Embryonic facial prominence (tissue), 1 donor: ENCODE measurements around the gene DDX21.
"Not testable (repeated sequence)": the region's sequence is repeated elsewhere in the genome, so short reads cannot be mapped to it uniquely, and the experiment has no call there.

Source experiments
- DNase-seq: peaks from one replicate; pipeline ENCODE4 v3.0.0-alpha.2; 2016; ENCODE audit errors: extremely low spot score

DDX21 gene

DNA sequence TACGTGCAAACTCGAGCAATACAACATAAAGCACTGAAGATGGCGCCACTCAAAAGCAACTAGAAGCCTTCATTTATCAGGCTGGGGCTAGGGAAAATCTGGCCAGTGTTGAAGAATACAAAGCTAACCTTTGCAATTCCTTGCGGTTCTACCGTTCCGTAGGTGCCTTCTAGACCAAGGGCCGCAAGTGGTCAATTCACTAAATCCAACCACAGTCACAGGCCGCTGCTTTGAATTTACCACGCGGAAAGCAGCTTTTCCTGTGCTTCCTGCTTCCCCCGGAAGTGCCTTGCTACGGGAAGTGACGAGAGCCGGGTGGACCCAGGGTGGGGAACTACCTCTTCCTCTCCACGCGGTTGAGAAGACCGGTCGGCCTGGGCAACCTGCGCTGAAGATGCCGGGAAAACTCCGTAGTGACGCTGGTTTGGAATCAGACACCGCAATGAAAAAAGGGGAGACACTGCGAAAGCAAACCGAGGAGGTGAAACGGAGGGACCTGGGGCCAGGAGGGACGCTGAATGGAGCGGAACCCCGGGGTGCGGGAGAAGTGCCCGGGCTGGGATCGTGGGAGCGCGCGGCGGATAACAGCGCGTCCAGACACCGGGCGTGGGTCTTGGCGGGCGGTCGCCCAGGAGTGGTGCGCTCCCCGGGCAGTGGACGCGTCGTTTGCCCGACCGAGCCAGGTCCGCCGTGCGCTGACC, at the start of gene DDX21:
Gene DDX21, plus strand, starts transcription at position 339 of the 701 bp plus-strand sequence. Its CDS starts 56 bp downstream, at position 395.
- DNase-seq = peak; percentile 90

GRCh38 chr10:68924593-68924992, 31.4 kb upstream of the DDX21 start:
- no peak for DNase-seq

GRCh38 chr10:68925489-68925888, 30.5 kb upstream of the DDX21 start:
- DNase-seq = no peak

- not testable (repeated sequence) for DNase-seq
Observed at GRCh38 chr10:68929157-68929556, 26.8 kb upstream of the DDX21 start.

DNA sequence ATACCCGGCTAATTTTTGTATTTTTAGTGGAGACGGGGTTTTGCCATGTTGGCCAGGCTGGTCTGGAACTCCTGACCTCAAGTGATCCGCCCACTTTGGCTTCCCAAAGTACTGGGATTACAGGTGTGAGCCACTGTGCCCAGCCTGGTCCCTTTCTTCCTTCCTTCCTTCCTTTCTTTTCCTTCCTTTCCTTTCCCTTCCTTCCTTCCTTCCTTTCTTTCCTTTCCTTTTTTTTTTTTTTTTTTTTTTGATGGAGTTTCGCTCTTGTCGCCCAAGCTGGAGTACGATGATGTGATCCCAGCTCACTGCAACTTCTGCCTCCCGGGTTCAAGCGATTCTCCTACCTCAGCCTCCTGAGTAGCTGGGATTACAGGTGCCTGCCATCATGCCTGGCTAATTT, 26.1 kb upstream of the DDX21 start:
- DNase-seq = not testable (repeated sequence)

DNA sequence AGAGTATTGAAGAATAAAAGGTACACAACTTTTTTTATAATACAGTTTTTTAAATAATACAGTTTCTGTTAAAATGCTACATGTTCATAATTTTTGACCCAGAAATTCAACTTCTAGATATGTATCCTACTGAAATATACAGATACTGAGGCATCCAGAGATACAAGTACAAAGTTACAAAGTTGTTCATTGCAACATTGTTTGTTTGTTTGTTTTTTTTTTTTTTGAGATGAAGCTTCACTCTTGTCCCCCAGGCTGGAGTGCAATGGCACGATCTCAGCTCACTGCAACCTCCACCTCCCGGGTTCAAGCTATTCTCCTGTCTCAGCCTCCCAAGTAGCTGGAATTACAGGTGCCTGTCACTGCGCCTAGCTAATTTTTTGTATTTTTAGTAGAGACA, 23.1 kb upstream of the DDX21 start:
- not testable (repeated sequence) for DNase-seq

- DNase-seq = no peak
Observed at GRCh38 chr10:68934994-68935393, 21.0 kb upstream of the DDX21 start.

GRCh38 chr10:68938117-68938516, 17.9 kb upstream of the DDX21 start:
- DNase-seq = no peak

- DNase-seq = no peak
Observed at GRCh38 chr10:68938884-68939283, 17.1 kb upstream of the DDX21 start.

DNA sequence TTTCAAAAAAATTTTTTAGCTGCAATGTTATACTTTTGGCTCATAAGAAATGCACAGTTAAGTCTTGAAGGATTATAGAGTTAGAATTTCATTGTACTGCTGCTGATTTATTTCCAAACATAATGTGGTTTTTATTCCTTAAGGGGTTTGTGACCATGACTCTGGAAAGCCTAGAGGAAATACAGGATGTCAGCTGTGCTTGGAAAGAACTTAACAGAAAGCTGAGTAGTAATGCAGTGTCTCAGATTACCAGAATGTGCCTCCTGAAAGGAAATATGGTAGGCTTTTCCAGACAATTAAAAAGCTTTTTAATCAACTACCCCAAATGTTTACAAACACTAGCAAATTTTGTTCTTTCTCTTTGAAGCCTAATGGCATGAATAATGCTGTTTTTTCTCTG, 15.1 kb upstream of the DDX21 start:
- not testable (repeated sequence) for DNase-seq

GRCh38 chr10:68950598-68950997, 5.4 kb upstream of the DDX21 start:
- no peak for DNase-seq

GRCh38 chr10:68954904-68955303, 1.1 kb upstream of the DDX21 start:
- no peak for DNase-seq

DNA sequence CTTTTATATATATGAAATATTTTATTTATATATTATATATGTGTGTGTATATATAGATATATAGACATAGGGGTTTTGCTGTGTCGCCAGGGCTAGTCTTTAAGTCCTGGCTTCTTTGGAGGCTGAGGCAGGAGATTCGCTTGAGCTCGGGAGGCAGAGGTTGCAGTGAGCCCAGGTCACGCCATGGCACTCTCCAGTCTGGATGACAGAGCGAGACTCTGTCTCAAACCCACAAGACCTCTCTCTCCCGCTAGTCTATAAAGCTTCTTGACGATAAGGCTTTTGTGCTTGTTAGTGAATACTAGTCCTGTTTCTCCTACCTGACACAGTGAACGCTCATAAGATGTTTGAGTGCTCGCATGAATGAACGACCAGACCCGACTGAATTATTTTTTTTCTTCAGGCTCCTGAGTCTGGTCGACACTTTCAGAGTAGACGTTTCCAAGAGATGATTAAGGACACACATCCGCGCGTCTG, 577 bp upstream of the DDX21 start:
- no peak for DNase-seq

- no peak for DNase-seq
Observed at GRCh38 chr10:68957284-68957615, 1.3 kb downstream of the DDX21 start.

GRCh38 chr10:68957654-68958053, 1.7 kb downstream of the DDX21 start:
- DNase-seq = no peak

DNA sequence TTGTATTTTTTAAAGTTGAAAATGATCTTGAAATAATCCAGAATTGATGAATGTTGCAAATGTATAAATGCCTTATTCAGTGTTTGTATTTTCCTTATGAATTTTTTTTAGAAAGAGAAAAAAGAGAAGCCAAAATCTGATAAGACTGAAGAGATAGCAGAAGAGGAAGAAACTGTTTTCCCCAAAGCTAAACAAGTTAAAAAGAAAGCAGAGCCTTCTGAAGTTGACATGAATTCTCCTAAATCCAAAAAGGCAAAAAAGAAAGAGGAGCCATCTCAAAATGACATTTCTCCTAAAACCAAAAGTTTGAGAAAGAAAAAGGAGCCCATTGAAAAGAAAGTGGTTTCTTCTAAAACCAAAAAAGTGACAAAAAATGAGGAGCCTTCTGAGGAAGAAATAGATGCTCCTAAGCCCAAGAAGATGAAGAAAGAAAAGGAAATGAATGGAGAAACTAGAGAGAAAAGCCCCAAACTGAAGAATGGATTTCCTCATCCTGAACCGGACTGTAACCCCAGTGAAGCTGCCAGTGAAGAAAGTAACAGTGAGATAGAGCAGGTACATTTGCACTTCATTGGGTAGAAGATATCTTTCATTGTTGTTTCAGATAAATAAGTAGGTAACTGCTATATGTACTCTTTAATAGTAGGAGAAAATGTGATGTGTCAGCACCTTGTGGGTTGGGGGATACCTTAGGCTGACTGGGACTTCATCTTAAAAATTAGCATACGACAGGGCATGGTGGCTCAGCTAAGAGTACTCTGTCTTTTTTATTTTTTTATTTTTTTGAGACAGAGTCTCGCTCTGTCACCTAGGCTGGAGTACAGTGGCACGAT, 3.9 kb downstream of the DDX21 start:
- no peak for DNase-seq

DNA sequence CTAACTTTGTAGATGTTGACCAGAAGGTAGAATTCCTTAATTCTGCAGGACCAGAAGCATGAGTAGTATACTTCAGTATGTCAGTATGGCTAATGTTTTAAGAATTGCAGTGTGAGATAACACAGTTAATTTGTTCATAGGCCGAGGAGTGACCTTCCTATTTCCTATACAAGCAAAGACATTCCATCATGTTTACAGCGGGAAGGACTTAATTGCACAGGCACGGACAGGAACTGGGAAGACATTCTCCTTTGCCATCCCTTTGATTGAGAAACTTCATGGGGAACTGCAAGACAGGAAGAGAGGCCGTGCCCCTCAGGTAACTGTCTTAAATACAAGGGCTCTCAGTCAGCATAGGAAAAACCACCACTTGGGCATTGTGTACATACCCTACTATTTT, 7.2 kb downstream of the DDX21 start:
- no peak for DNase-seq

- no peak for DNase-seq
Observed at GRCh38 chr10:68973975-68974374, 18.0 kb downstream of the DDX21 start.

GRCh38 chr10:68975936-68976473, 20.0 kb downstream of the DDX21 start:
- DNase-seq = not testable (repeated sequence)

DNA sequence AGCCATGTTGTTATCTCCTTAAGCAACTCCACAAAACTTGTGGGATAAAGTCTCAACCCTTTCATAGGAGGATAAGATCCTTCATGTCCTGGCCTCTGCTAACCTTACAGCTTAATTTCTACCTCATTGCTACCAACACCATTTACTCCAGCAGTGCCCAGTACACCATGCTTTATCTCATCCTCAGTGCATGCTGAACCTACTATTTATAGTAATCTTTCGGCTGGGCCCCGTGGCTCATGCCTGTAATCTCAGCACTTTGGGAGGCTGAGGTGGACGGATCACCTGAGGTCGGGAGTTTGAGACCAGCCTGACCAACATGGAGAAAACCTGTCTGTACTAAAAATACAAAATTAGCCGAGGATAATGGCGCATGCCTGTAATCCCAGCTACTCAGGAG, 23.8 kb downstream of the DDX21 start:
- DNase-seq = not testable (repeated sequence)

- DNase-seq = no peak
Observed at GRCh38 chr10:68981074-68981473, 25.1 kb downstream of the DDX21 start.

DNA sequence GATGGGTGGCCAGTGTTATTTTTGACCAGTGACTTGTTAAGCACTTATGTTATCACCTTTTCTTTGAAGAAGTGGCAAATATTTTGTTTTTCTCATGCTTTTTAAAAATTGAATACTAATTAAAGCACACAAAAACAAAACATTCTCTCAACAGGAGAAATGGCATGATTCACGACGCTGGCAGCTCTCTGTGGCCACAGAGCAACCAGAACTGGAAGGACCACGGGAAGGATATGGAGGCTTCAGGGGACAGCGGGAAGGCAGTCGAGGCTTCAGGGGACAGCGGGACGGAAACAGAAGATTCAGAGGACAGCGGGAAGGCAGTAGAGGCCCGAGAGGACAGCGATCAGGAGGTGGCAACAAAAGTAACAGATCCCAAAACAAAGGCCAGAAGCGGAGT, 26.4 kb downstream of the DDX21 start:
- DNase-seq = no peak

- DNase-seq = no peak
Observed at GRCh38 chr10:68987611-68988010, 31.6 kb downstream of the DDX21 start.
